Measurements from ENCODE around the gene PTGS1.
"Not testable (repeated sequence)": the region's sequence is repeated elsewhere in the genome, so short reads cannot be mapped to it uniquely, and the experiment has no call there.

The PTGS1 gene

GRCh38 chr9:122402403-122402871, 31.6 kb downstream of the PTGS1 start:
- no peak for DNase-seq

DNA sequence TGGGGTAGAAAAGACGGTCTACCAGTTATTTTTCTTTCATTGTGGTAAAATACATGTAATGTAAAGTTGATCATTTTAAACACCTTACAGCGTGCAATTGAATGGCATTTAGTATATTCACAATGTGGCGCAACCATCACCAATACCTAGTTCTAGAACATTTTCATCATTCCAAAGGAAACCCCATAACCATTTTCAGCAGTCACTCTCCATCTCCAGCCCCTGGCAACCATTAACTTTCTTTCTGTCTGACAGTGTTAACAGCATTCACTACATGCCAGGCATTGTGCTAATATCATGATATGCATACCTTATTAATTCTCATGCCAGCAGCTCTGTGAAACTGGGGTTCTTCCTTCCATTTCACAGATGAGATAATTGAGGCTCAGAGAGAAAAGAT, 32.0 kb downstream of the PTGS1 start:
- DNase-seq: no peak

GRCh38 chr9:122403381-122404000, 32.7 kb downstream of the PTGS1 start:
- no peak for DNase-seq

GRCh38 chr9:122405304-122406069, 34.7 kb downstream of the PTGS1 start:
- not testable (repeated sequence) for DNase-seq

- no peak for DNase-seq
Measured at GRCh38 chr9:122406070-122406890, 35.5 kb downstream of the PTGS1 start.

- DNase-seq: peak; percentile 28
Measured at GRCh38 chr9:122414108-122414507, 43.3 kb downstream of the PTGS1 start.

GRCh38 chr9:122418016-122418415, 47.2 kb downstream of the PTGS1 start:
- DNase-seq: no peak

GRCh38 chr9:122420315-122420714, 49.5 kb downstream of the PTGS1 start:
- no peak for DNase-seq

DNA sequence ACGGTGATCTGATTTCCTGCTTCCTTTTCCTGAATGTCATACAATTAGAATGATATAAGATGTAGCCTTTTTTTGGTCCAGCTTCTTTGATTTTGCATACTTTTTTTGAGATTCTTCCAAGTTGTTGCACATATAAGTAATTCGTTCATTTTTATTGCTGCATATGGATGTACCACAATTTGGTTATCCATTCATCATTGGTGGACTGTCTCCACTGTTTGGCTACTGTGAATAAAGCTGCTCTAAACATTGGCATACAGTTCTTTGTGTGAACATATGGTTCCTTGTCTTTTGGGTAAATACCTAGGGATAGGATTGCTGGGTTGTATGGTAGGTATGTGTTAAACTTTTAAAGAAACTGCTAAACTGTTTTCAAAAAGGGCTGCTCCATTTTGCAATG, 54.3 kb downstream of the PTGS1 start:
- no peak for DNase-seq

DNA sequence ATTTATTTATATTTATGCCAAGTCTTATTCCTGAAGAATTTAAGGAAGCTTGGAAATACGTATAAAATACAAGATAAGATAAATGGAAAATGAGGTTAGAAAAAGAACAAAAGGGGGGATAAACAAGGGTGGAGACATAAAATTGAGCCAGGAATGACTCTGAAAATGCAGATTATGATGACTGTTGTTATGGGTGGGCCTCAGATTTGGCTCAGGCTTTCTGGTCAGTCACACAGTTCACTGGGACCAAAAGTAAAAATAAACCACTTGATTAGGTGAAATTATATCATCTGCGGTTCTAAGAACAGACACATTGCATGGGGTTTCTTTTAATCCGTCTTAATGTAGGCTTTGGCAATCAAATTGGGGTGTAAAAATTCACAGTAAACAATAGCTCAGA, 55.9 kb downstream of the PTGS1 start:
- DNase-seq: no peak

GRCh38 chr9:122442568-122442967, 71.7 kb downstream of the PTGS1 start:
- no peak for DNase-seq

DNA sequence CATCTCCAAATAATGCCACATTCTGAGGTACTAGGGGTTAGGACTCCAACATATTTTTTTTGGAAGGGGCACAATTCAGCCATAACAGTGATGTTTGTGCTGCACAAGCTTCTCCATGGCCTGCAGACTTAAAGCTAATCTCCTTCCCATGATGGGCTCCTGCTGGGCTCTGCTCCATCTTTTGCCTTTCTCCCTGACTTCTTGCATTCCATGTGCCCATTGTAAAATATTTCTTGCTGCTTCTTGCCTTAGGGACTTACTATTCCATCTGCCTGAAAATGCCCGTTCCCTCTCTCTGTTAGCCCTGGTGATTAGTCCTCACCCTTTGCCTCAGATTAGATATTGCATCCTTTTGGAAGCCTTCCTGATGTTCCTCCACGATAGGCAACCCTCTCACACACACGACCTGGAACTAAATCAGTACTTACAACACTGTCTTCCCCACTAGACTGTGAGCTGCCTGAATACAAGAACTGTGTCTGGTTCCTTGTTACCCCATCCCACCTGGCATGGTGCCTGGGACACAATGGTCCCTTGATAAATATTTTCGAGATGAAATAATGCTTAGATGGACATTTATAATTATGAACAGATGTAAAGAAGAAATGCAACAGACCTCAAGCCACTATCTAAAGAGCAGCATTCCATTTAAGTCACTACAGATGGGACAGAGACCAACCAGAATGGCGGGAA, 73.4 kb downstream of the PTGS1 start:
- no peak for DNase-seq

Measured in DMS153 (cell line).